Adrenal gland (tissue), 5 donors: ENCODE data around the gene HEYL.
A peak's percentile ranks its signal among the peaks of the same experiment; 100 is the strongest.

Source experiments
- CTCF ChIP-seq, 6 experiments: fragments of 450-650 bp in 4 of 6; fragments of 200-600 bp in 2 of 6; sonication (generic) in 1 of 6; IDR thresholded peaks; 1 replicate in 5 of 6; 2 replicates in 1 of 6; pipeline versions ENCODE4 v1.5.1 to v1.8.0; 2016 to 2021; ENCODE audit warnings: antibody characterized with exemption in 6 of 6, mild to moderate bottlenecking in 2 of 6, moderate library complexity in 1 of 6
- POLR2A ChIP-seq, 2 donors: fragments of 450-650 bp; IDR thresholded peaks; one replicate each; pipeline ENCODE4 v1.6.1; 2017; ENCODE audit warnings: antibody characterized with exemption in 2 of 2, mild to moderate bottlenecking in 2 of 2, moderate library complexity in 1 of 2
- donor health status: DM: no; HTN: no; CAD: no.

GRCh38 chr1:39656391-39656790 is 16.9 kb upstream of the HEYL start:
- TF ChIP-seq POLR2A (IDR thresholded peaks at IDR 0.05) = peak in 1 of 2 donors; percentile 25
- TF ChIP-seq CTCF (IDR thresholded peaks at IDR 0.05) = no peak
